ENCODE data around the gene PLAU.

The PLAU gene

DNA sequence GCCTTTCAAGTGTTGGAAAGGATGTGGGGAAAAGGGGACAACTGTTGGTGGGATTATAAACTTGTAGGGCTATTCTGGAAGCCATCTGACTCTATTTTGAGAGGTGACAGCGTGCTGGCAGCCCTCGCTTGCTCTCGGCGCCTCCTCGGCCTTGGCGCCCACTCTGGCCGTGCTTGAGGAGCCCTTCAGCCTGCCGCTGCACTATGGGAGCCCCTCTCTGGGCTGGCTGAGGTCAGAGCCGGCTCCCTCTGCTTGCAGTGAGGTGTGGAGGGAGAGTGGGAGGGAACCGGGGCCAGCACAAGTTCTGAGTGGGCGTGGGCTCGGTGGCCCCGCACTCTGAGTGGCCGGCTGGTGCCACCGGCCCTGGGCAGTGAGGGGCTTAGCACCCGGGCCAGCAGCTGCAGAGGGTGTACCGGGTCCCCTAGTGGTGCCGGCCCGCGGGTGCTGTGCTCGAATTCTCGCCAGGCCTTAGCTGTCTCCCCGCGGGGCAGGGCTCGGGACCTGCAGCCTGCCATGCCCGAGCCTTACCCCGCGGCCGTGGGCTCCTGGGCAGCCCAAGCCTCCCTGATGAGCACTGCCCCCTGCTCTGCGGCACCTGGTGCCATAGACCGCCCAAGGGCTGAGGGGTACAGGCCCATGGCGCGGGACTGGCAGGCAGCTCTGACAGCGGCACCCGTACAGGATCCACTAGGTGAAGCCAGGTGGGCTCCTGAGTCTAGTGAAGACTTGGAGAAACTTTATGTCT, 33.6 kb downstream of the PLAU start:
- DNase-seq (ENCODE audit: low read depth): no peak
- H3K4me3 ChIP-seq (ENCODE audit: low read length): no peak overlapping the region
- TF ChIP-seq, protein P1, sequence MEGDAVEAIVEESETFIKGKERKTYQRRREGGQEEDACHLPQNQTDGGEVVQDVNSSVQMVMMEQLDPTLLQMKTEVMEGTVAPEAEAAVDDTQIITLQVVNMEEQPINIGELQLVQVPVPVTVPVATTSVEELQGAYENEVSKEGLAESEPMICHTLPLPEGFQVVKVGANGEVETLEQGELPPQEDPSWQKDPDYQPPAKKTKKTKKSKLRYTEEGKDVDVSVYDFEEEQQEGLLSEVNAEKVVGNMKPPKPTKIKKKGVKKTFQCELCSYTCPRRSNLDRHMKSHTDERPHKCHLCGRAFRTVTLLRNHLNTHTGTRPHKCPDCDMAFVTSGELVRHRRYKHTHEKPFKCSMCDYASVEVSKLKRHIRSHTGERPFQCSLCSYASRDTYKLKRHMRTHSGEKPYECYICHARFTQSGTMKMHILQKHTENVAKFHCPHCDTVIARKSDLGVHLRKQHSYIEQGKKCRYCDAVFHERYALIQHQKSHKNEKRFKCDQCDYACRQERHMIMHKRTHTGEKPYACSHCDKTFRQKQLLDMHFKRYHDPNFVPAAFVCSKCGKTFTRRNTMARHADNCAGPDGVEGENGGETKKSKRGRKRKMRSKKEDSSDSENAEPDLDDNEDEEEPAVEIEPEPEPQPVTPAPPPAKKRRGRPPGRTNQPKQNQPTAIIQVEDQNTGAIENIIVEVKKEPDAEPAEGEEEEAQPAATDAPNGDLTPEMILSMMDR (conservative IDR thresholded peaks at IDR 0.05; ENCODE audit: low read length): no peak

DNA sequence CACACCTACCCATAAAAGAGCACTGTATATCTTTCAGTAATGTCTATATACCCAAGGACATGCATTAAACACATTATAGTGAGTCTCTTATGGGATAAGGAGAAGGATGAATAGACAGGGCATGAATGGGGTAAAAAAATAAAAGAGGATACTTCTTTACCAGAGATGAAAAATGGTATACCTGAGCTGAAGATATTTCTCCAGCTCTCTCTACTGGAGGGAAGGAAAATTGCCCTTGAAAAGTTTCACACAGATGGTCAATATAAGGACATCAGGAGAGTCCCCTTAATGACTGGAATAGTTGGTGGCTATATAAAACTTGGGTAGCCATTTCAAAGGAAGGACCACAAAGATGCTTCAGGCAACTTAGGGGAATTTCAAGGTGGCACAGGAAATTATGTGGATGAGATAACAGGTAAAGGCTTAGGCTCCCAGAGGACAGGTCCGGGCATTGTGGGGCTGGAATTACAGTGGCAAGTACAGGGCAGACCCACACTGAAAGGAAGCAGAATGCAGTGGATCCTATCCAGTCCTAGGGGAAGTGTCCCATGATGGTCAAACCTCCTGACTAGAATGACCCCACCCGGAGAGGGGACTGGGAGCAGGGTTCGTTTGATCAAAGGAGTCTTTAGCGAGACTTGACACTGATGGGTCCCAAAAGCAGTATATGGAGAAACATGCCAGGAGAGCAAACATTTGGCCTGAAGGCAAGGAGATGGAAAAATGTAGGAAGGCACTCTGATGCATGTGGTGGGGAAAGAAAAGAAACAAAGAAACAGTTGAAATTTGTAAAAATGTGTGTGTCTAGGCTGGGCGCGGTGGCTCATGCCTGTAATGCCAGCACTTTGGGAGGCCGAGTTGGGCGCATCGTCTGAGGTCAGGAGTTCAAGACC, 35.6 kb downstream of the PLAU start:
- TF ChIP-seq, protein P1 (conservative IDR thresholded peaks at IDR 0.05; ENCODE audit: low read length): no peak
- H3K4me3 ChIP-seq (ENCODE audit: low read length): no peak overlapping the region
- no peak for DNase-seq (ENCODE audit: low read depth)

DNA sequence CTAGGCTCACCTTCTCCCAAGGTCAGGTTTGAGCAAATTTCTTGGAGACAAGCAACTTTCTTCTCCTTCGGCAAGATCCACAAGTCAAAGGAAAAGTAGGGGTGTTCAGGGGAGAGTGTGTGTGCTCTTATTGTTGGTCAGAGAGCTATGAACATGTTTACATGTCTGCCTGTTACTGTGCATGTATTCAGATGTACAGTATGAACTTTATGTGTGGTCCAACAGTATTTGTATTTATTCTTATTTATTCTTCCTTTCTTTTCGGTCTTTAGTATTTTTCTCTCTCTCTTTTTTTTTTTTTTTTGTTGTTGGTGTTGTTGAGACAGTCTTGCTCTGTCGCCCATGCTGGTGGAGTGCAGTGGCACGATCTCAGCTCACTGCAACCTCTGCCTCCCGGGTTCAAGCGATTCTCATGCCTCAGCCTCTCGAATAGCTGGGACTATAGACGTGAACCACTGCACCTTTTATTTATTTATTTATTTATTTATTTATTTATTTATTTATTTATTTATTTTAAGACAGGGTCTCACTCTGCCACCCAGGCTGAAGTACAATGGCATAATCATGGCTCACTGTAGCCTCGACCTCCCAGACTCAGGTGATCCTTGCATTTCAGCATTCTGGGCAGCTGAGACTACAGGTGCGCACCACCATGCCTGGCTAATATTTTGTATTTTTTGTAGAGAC, 38.2 kb downstream of the PLAU start:
- DNase-seq (ENCODE audit: low read depth): no peak
- no peak overlapping the region for H3K4me3 ChIP-seq (ENCODE audit: low read length)
- TF ChIP-seq, protein P1 (conservative IDR thresholded peaks at IDR 0.05; ENCODE audit: low read length): no peak

- no peak overlapping the region for H3K4me3 ChIP-seq (ENCODE audit: low read length)
- no peak for DNase-seq (ENCODE audit: low read depth)
- TF ChIP-seq, protein P1 (conservative IDR thresholded peaks at IDR 0.05; ENCODE audit: low read length): no peak
Measured at GRCh38 chr10:73950155-73950948, 39.4 kb downstream of the PLAU start.

DNA sequence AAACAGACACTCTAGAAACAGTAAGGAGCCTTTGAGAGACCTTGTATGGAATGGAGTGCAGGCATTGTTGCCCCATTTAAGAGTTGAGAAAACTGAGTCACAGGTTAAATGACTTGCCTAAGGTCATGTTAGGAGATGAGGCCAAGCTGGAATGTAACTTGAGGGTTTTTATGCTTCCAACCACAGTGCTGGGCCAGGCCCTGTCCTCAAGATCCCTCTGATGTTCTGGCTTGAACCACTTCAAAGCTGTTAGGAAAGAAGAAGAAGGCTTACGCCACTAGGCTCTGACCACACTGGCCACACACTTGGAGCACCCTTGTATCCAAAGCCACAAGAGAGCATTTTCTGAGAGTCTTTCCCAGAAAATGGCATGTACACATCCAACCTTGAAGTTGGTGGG, 42.7 kb downstream of the PLAU start:
- no peak overlapping the region for H3K4me3 ChIP-seq (ENCODE audit: low read length)
- peak; percentile 95 for DNase-seq (ENCODE audit: low read depth)
- TF ChIP-seq, protein P1 (conservative IDR thresholded peaks at IDR 0.05; ENCODE audit: low read length): no peak

- no peak for DNase-seq (ENCODE audit: low read depth)
- H3K4me3 ChIP-seq (ENCODE audit: low read length): no peak overlapping the region
- TF ChIP-seq, protein P1 (conservative IDR thresholded peaks at IDR 0.05; ENCODE audit: low read length): no peak
Measured at GRCh38 chr10:73954737-73955136, 43.8 kb downstream of the PLAU start.
